Keratinocyte (primary cell): ENCODE data around the gene ODF2L. TPM values are rescaled to one million over a fixed set of nuclear protein-coding genes. Genes with fewer than 3 reads are reported as not detected.

Experiments used
- DNase-seq: peaks from one replicate; pipeline ENCODE4 v3.0.0-alpha.2; 2011; ENCODE audit warnings: low read depth, missing footprints, low spot score
- FAIRE-seq: peaks from 2 replicates; lab custom pipeline; 2011; peaks lifted over from hg19 to GRCh38; lab: Jason Lieb, UNC
- H2AFZ ChIP-seq: 2 replicates; pipeline ENCODE4 v1.6.0; 2012; ENCODE audit warnings: low read length, control low read depth, inconsistent platforms; ENCODE audit not compliant: control insufficient read depth
- H3K27ac ChIP-seq: 2 replicates; pipeline ENCODE4 v1.5.1; 2011; ENCODE audit warnings: low read length; ENCODE audit not compliant: control insufficient read depth, insufficient read depth
- H3K27me3 ChIP-seq: 3 replicates; pipeline ENCODE4 v1.6.0; 2011; ENCODE audit warnings: low read length; ENCODE audit not compliant: control insufficient read depth, insufficient read depth; ENCODE audit errors: extremely low read depth
- H3K36me3 ChIP-seq, 2 experiments: 2 replicates in 1 of 2; 3 replicates in 1 of 2; pipeline ENCODE4 v1.5.1; 2011; ENCODE audit warnings: low read length in 2 of 2, mild to moderate bottlenecking in 1 of 2; ENCODE audit not compliant: control insufficient read depth in 2 of 2, insufficient read depth in 2 of 2; ENCODE audit errors: extremely low read depth in 1 of 2
- H3K4me1 ChIP-seq: 3 replicates; pipeline ENCODE4 v1.5.1; 2011; ENCODE audit warnings: low read length; ENCODE audit not compliant: control insufficient read depth, insufficient read depth; ENCODE audit errors: extremely low read depth
- H3K4me2 ChIP-seq: 3 replicates; pipeline ENCODE4 v1.6.0; 2011; ENCODE audit warnings: low read depth, low read length; ENCODE audit not compliant: control insufficient read depth, insufficient read depth; ENCODE audit errors: extremely low read depth
- H3K4me3 ChIP-seq, 3 experiments: fragments of 200-600 bp in 1 of 3; sonication (generic) in 1 of 3; 2 replicates in 2 of 3; 3 replicates in 1 of 3; pipeline ENCODE4 v1.5.1; 2011 to 2016; ENCODE audit warnings: low read length in 3 of 3, mild to moderate bottlenecking in 3 of 3, control low read depth in 2 of 3, inconsistent platforms in 1 of 3, low read depth in 1 of 3, mixed read lengths in 1 of 3, mixed run types in 1 of 3, moderate library complexity in 1 of 3; ENCODE audit not compliant: control insufficient read depth in 2 of 3, insufficient read depth in 2 of 3; ENCODE audit errors: extremely low read depth in 1 of 3
- H3K79me2 ChIP-seq: 2 replicates; pipeline ENCODE4 v1.6.0; 2012; ENCODE audit warnings: low read length; ENCODE audit not compliant: control insufficient read depth, insufficient read depth
- H3K9ac ChIP-seq: 3 replicates; pipeline ENCODE4 v1.6.0; 2011; ENCODE audit warnings: low read length; ENCODE audit not compliant: control insufficient read depth, insufficient read depth; ENCODE audit errors: extremely low read depth
- H3K9me1 ChIP-seq: 3 replicates; pipeline ENCODE4 v1.6.0; 2011; ENCODE audit warnings: low read length; ENCODE audit not compliant: control insufficient read depth, insufficient read depth; ENCODE audit errors: extremely low read depth
- H3K9me3 ChIP-seq: 2 replicates; pipeline ENCODE4 v1.5.1; 2012; ENCODE audit warnings: low read depth, low read length; ENCODE audit not compliant: control insufficient read depth
- H4K20me1 ChIP-seq: 3 replicates; pipeline ENCODE4 v1.6.0; 2011; ENCODE audit warnings: low read length; ENCODE audit not compliant: control insufficient read depth, insufficient read depth; ENCODE audit errors: extremely low read depth
- EZH2 ChIP-seq: IDR thresholded peaks from one replicate; pipeline ENCODE4 v1.6.1; 2012; ENCODE audit warnings: inconsistent platforms, mild to moderate bottlenecking, low read length, moderate library complexity
- dilution Hi-C: fragments of 300-500 bp; cut with MboI; formaldehyde crosslinking; loops from one replicate; pipeline ENCODE4 v1.7.0; 2020; ENCODE audit warnings: low sequenced_read_pairs; ENCODE audit not compliant: extremely low pct_ligation_motif_present
- polyA plus RNA-seq, 5 experiments: library from polyadenylated mRNA; depleted of rRNA in 3 of 5; stranded (reverse) in 3 of 5; stranded (forward) in 1 of 5; unstranded in 1 of 5; fragments of >200 nt; gene quantifications; 1 replicate in 1 of 5; 2 replicates in 3 of 5; 3 replicates in 1 of 5; pipeline versions ENCODE4 v1.2.1 to v1.2.3, GENCODE V29; 2011 to 2012; ENCODE audit warnings: missing spikeins in 2 of 5, low read depth in 1 of 5, low replicate concordance in 1 of 5
- small RNA-seq, 3 experiments: library from RNA; depleted of rRNA; stranded (forward); fragments of <200 nt; gene quantifications; one replicate each; pipeline ENCODE3, GENCODE V24; 2012; ENCODE audit warnings: low read depth in 3 of 3, low replicate concordance in 1 of 3; ENCODE audit not compliant: insufficient read length in 3 of 3
- TF ChIP-seq, protein P1 (sequence below), 3 experiments: IDR thresholded peaks in 1 of 3; conservative IDR thresholded peaks in 1 of 3; optimal IDR thresholded peaks in 1 of 3; 2 replicates in 2 of 3; 3 replicates in 1 of 3; pipeline versions ENCODE3 to v1.5.1; 2011; ENCODE audit warnings: low read length in 3 of 3, mild to moderate bottlenecking in 3 of 3, moderate library complexity in 2 of 3, control low read depth in 1 of 3, inconsistent platforms in 1 of 3; ENCODE audit not compliant: insufficient read depth in 2 of 3; ENCODE audit errors: extremely low read depth in 1 of 3

The ODF2L gene
- polyA plus RNA-seq, 1 donor (not counting 4 experiments of a cell fraction or from before 2014, with no cell fraction given), result 22.0 TPM

DNA sequence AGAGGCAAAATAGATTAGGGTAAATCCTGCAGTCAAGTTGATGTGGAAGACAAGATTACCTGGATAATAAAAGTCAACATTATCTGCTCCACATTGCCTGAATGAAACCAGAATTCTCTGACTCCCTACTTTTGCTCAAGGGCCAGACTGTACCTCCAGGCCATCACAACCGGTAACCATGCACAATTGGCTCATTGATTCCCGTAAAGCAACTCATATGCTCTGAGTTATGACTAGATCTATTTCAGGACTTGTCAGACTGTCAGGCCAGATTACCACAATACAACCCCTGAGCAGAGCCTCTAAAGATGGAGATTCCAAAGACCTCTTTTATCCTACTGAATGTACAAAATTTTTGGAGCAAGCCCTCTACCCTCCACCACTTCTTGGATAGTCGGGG lies 90.4 kb downstream of the ODF2L start:
- Histone ChIP-seq H3K4me1 (no peaks in the 10 kb centered on the region), H3K36me3 (no peaks in the 10 kb centered on the region), H3K79me2 (no peaks in the 10 kb centered on the region), H3K4me2 (no peak overlapping the region), H3K9me3 (no peaks in the 10 kb centered on the region), H2AFZ (no peak overlapping the region), H3K4me3 (no peak overlapping the region), H3K9me1 (no peaks in the 10 kb centered on the region), H3K9ac (no peak overlapping the region), H3K27ac (no peak overlapping the region), H4K20me1 (no peaks in the 10 kb centered on the region), H3K27me3 (peaks cover 6% of the 10 kb centered on the region)
- TF ChIP-seq, protein P1, sequence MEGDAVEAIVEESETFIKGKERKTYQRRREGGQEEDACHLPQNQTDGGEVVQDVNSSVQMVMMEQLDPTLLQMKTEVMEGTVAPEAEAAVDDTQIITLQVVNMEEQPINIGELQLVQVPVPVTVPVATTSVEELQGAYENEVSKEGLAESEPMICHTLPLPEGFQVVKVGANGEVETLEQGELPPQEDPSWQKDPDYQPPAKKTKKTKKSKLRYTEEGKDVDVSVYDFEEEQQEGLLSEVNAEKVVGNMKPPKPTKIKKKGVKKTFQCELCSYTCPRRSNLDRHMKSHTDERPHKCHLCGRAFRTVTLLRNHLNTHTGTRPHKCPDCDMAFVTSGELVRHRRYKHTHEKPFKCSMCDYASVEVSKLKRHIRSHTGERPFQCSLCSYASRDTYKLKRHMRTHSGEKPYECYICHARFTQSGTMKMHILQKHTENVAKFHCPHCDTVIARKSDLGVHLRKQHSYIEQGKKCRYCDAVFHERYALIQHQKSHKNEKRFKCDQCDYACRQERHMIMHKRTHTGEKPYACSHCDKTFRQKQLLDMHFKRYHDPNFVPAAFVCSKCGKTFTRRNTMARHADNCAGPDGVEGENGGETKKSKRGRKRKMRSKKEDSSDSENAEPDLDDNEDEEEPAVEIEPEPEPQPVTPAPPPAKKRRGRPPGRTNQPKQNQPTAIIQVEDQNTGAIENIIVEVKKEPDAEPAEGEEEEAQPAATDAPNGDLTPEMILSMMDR (optimal IDR thresholded peaks at IDR 0.05 in 1 of 3, IDR thresholded peaks at IDR 0.05 in 1 of 3, conservative IDR thresholded peaks at IDR 0.05 in 1 of 3; ENCODE audit: extremely low read depth in 1 of 3, insufficient read depth in 2 of 3, low read length in 3 of 3), result no peak
- no peak for TF ChIP-seq EZH2
- dilution Hi-C loops, result no loop called here
- FAIRE-seq, result no peak
- no peak for DNase-seq

DNA sequence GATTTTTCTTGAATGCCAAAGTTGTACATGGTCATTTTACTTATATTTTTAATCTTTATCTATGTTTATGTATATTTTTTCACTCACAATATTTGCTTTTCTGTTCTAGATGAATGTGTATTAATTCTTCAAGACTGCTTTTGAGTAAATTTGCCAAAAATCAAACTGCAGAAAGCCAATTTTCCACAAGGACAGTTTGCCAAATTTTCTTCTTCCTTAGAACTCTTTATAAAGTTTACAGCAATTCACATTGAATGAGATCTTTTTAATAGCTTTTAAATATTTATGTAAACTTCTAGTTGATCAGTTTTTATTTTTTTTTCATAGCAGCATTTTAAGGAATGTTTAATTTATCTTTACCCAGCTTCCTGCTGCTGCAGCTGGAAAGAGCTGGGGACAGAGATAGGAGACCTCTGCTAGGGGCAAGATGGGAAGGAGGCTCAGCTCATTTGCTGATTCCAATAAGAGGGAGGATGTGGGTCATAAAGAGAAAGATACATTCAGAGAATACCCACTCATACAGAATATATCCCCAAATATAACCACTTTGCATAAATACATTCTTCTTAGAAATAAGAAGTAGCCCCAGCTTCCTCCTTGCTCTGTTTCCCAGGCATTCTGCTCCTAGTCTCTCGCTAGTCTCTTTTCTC lies 93.0 kb downstream of the ODF2L start:
- dilution Hi-C loops, result no loop called here
- no peak overlapping the region for H3K9ac ChIP-seq
- H3K9me3 ChIP-seq, result no peaks in the 10 kb centered on the region
- no peak overlapping the region for H3K4me2 ChIP-seq
- no peak overlapping the region for H3K27ac ChIP-seq
- no peaks in the 10 kb centered on the region for H3K4me1 ChIP-seq
- TF ChIP-seq EZH2, result no peak
- TF ChIP-seq, protein P1 (optimal IDR thresholded peaks at IDR 0.05 in 1 of 3, IDR thresholded peaks at IDR 0.05 in 1 of 3, conservative IDR thresholded peaks at IDR 0.05 in 1 of 3; ENCODE audit: extremely low read depth in 1 of 3, insufficient read depth in 2 of 3, low read length in 3 of 3), result no peak
- H4K20me1 ChIP-seq, result no peaks in the 10 kb centered on the region
- FAIRE-seq, result no peak
- no peaks in the 10 kb centered on the region for H3K9me1 ChIP-seq
- H3K79me2 ChIP-seq, result no peaks in the 10 kb centered on the region
- H3K36me3 ChIP-seq, result no peaks in the 10 kb centered on the region
- H3K4me3 ChIP-seq, result no peak overlapping the region
- no peak for DNase-seq
- peaks cover 6% of the 10 kb centered on the region for H3K27me3 ChIP-seq
- no peak overlapping the region for H2AFZ ChIP-seq

Small RNA genes lying within 50 kb of the gene (small RNA-seq; reads per million reads assigned to genes)
- gene MIR7856, result 0 reads per million in 3 experiments

Other genes with a start within 250 kb of the ODF2L start
- 0.01 TPM in 1 of 3 replicates, not detected in the others for gene COL24A1, start 239.6 kb downstream of the ODF2L start, polyA plus RNA-seq
- 276 to 518 TPM (median 407 TPM) in 3 replicates for gene CLCA2, start 27.8 kb upstream of the ODF2L start, polyA plus RNA-seq
- gene CLCA1, start 72.6 kb upstream of the ODF2L start, polyA plus RNA-seq, result 0.04 to 0.05 TPM in 2 of 3 replicates, not detected in the other
- gene CLCA4, start 150.8 kb upstream of the ODF2L start, polyA plus RNA-seq, result 0.59 to 6.1 TPM (median 1.5 TPM) in 3 replicates